Prostate gland (tissue), 2 donors: ENCODE results near the gene ASB9. TPM values are rescaled to one million over a fixed set of nuclear protein-coding genes. Genes with fewer than 3 reads are reported as not detected.

Source experiments
- DNase-seq: peaks from one replicate; pipeline ENCODE4 v3.0.0-alpha.2; 2019; ENCODE audit warnings: low spot score
- H3K27ac ChIP-seq, 2 donors: fragments of 200-600 bp; sonication (generic); 2 replicates each; pipeline ENCODE4 v1.5.1; 2017 to 2019
- H3K27me3 ChIP-seq: fragments of 200-600 bp; sonication (generic); replicated peaks from 2 replicates; pipeline ENCODE4 v1.5.1; 2019; ENCODE audit not compliant: insufficient read depth
- H3K36me3 ChIP-seq, 2 donors: fragments of 200-600 bp; sonication (generic); 1 replicate in 1 of 2; 2 replicates in 1 of 2; pipeline versions ENCODE4 v1.5.1 to v1.8.1; 2017 to 2019
- H3K4me1 ChIP-seq: fragments of 200-600 bp; sonication (generic); replicated peaks from 2 replicates; pipeline ENCODE4 v1.5.1; 2019
- H3K4me3 ChIP-seq, 2 donors: fragments of 200-600 bp; sonication (generic); 2 replicates each; pipeline ENCODE4 v1.5.1; 2017 to 2019
- H3K9me3 ChIP-seq: fragments of 200-600 bp; sonication (generic); 2 replicates; pipeline ENCODE4 v1.5.1; 2017
- CTCF ChIP-seq, 4 experiments: fragments of 200-600 bp in 2 of 4; fragments of 450-650 bp in 2 of 4; sonication (generic) in 2 of 4; IDR thresholded peaks; 1 replicate in 3 of 4; 2 replicates in 1 of 4; pipeline ENCODE4 v1.5.1; 2016 to 2019; ENCODE audit warnings: antibody characterized with exemption in 4 of 4, mild to moderate bottlenecking in 2 of 4, moderate library complexity in 2 of 4
- POLR2A ChIP-seq: fragments of 450-650 bp; IDR thresholded peaks from one replicate; pipeline ENCODE4 v1.6.1; 2016; ENCODE audit warnings: antibody characterized with exemption, mild to moderate bottlenecking
- POLR2AphosphoS5 ChIP-seq: sonication (generic); formaldehyde crosslinking; IDR thresholded peaks from one replicate; pipeline ENCODE4 v1.6.1; 2017; ENCODE audit warnings: antibody characterized with exemption
- WGBS: methylation state at CpG from one replicate; pipeline ENCODE4 v1.1.5; 2018; 5-methylcytosine and 5-hydroxymethylcytosine counted together
- intact Hi-C: fragments of 100-400 bp; cut with DNase I; formaldehyde crosslinking; loops from one replicate; pipeline ENCODE4 v1.14.2; 2022
- total RNA-seq, 2 donors: library from RNA; depleted of rRNA; stranded (reverse); fragments of >200 nt; gene quantifications; one replicate each; pipeline ENCODE4 v1.1.0, GENCODE V29; 2016

Gene ASB9
- total RNA-seq, 2 donors from 2014 or later: 1.8 to 62.1 TPM

GRCh38 chrX:15298780-15299179 lies 28.9 kb upstream of the ASB9 start:
- intact Hi-C loops: no loop called here
- Histone ChIP-seq H3K4me1 (no peaks in the 10 kb centered on the region), H3K9me3 (no peaks in the 10 kb centered on the region), H3K4me3 (no peak overlapping the region), H3K27ac (no peak overlapping the region), H3K36me3 (no peaks in the 10 kb centered on the region), H3K27me3 (no peaks in the 10 kb centered on the region)
- no peak for DNase-seq
- 78% methylated on average over 3 of the region's 3 CpGs for WGBS
- TF ChIP-seq POLR2AphosphoS5 (no peak), POLR2A (no peak), CTCF (IDR thresholded peaks at IDR 0.05) (no peak)

GRCh38 chrX:15298201-15298600 lies 28.3 kb upstream of the ASB9 start:
- intact Hi-C loops: no loop called here
- H3K27me3 ChIP-seq: no peaks in the 10 kb centered on the region
- no peaks in the 10 kb centered on the region for H3K36me3 ChIP-seq
- no peaks in the 10 kb centered on the region for H3K9me3 ChIP-seq
- H3K4me3 ChIP-seq: no peak overlapping the region
- no peaks in the 10 kb centered on the region for H3K4me1 ChIP-seq
- no peak for DNase-seq
- no peak overlapping the region for H3K27ac ChIP-seq
- WGBS: 89% methylated on average over 2 of the region's 2 CpGs
- TF ChIP-seq POLR2A (no peak), CTCF (IDR thresholded peaks at IDR 0.05) (no peak), POLR2AphosphoS5 (no peak)

- no peak for DNase-seq
- Histone ChIP-seq H3K4me1 (no peaks in the 10 kb centered on the region), H3K27me3 (no peaks in the 10 kb centered on the region), H3K4me3 (no peak overlapping the region), H3K27ac (no peak overlapping the region), H3K9me3 (no peaks in the 10 kb centered on the region), H3K36me3 (no peaks in the 10 kb centered on the region)
- TF ChIP-seq CTCF (IDR thresholded peaks at IDR 0.05): no peak
- TF ChIP-seq POLR2A: no peak
- TF ChIP-seq POLR2AphosphoS5: no peak
- WGBS: 97% methylated on average over 2 of the region's 2 CpGs
- intact Hi-C loops: no loop called here
Observed at GRCh38 chrX:15293451-15293850, 23.6 kb upstream of the ASB9 start.

GRCh38 chrX:15292861-15293260 lies 23.0 kb upstream of the ASB9 start:
- H3K4me3 ChIP-seq: no peak overlapping the region
- 86% methylated on average over 3 of the region's 3 CpGs for whole genome bisulfite sequencing
- intact Hi-C loops: no loop called here
- no peaks in the 10 kb centered on the region for H3K9me3 ChIP-seq
- no peak for DNase-seq
- TF ChIP-seq POLR2AphosphoS5 (no peak), POLR2A (no peak), CTCF (IDR thresholded peaks at IDR 0.05) (no peak)
- H3K36me3 ChIP-seq: no peaks in the 10 kb centered on the region
- no peaks in the 10 kb centered on the region for H3K4me1 ChIP-seq
- H3K27me3 ChIP-seq: no peaks in the 10 kb centered on the region
- H3K27ac ChIP-seq: no peak overlapping the region

- no peaks in the 10 kb centered on the region for H3K27me3 ChIP-seq
- 31% methylated on average over 1 of the region's 1 CpG for WGBS
- no peaks in the 10 kb centered on the region for H3K36me3 ChIP-seq
- no peaks in the 10 kb centered on the region for H3K9me3 ChIP-seq
- TF ChIP-seq POLR2AphosphoS5 (no peak), CTCF (IDR thresholded peaks at IDR 0.05) (no peak), POLR2A (no peak)
- H3K4me3 ChIP-seq: no peak overlapping the region
- DNase-seq: no peak
- no peaks in the 10 kb centered on the region for H3K4me1 ChIP-seq
- no peak overlapping the region for H3K27ac ChIP-seq
- intact Hi-C loops: no loop called here
Observed at GRCh38 chrX:15277604-15278003, 7.7 kb upstream of the ASB9 start.
